CD4-positive, alpha-beta T cell (primary cell): ENCODE results near the gene ABCC3. TPM values are rescaled to one million over a fixed set of nuclear protein-coding genes. Genes with fewer than 3 reads are reported as not detected.

Experiments
- ATAC-seq: fragments of 200-7000 bp; cut with Tn5 transposase; one replicate; pipeline ENCODE4 v1.10.0; 2022; ENCODE audit warnings: mild to moderate bottlenecking; ENCODE audit not compliant: poor library complexity
- CTCF ChIA-PET: fragments of 350-600 bp; sonication (Branson Sonifier 250); formaldehyde crosslinking; loops from one replicate; lab custom pipeline; 2021; ENCODE audit warnings: antibody characterized with exemption, inconsistent platforms; lab: Charles Lee
- POLR2A ChIA-PET: fragments of 350-600 bp; sonication (Branson Sonifier 250); formaldehyde crosslinking; loops from one replicate; lab custom pipeline; 2021; ENCODE audit warnings: antibody characterized with exemption, inconsistent platforms; lab: Charles Lee
- DNase-seq, 14 experiments: peaks; one replicate each; pipeline ENCODE4 v3.0.0-alpha.2; 2013 to 2020; ENCODE audit warnings: mixed read lengths in 2 of 14
- H3K27ac ChIP-seq, 2 donors: one replicate each; pipeline versions ENCODE4 v1.5.1 to v1.7.0; 2013; ENCODE audit warnings: low read length in 2 of 2, low read depth in 1 of 2, mild to moderate bottlenecking in 1 of 2
- H3K27me3 ChIP-seq, 2 experiments: 1 replicate in 1 of 2; 2 replicates in 1 of 2; pipeline versions ENCODE4 v1.6.1 to v1.7.0; 2013; ENCODE audit warnings: low read length in 2 of 2, control low read depth in 1 of 2, mild to moderate bottlenecking in 1 of 2, moderate library complexity in 1 of 2; ENCODE audit not compliant: insufficient read depth in 2 of 2, control insufficient read depth in 1 of 2
- H3K36me3 ChIP-seq: one replicate; pipeline ENCODE4 v1.6.1; 2013; ENCODE audit warnings: low read length, control low read depth; ENCODE audit not compliant: insufficient read depth
- H3K4me1 ChIP-seq: one replicate; pipeline ENCODE4 v1.6.1; 2013; ENCODE audit warnings: low read length, control low read depth; ENCODE audit not compliant: insufficient read depth
- H3K4me3 ChIP-seq: one replicate; pipeline ENCODE4 v1.5.1; 2013; ENCODE audit warnings: mild to moderate bottlenecking, low read length, moderate library complexity
- H3K9me3 ChIP-seq, 2 experiments: 1 replicate in 1 of 2; 2 replicates in 1 of 2; pipeline versions ENCODE4 v1.6.1 to v1.7.0; 2013; ENCODE audit warnings: low read length in 2 of 2, mild to moderate bottlenecking in 2 of 2, control low read depth in 1 of 2, moderate library complexity in 1 of 2; ENCODE audit not compliant: control insufficient read depth in 1 of 2, insufficient read depth in 1 of 2
- H3K27ac Mint-ChIP-seq: one replicate; pipeline ENCODE4 v1.8.0; 2020; ENCODE audit warnings: mixed read lengths
- H3K27me3 Mint-ChIP-seq: one replicate; pipeline ENCODE4 v1.8.0; 2021; ENCODE audit warnings: mixed read lengths
- H3K36me3 Mint-ChIP-seq: one replicate; pipeline ENCODE4 v1.8.0; 2021; ENCODE audit warnings: low read depth, mixed read lengths
- H3K4me1 Mint-ChIP-seq: one replicate; pipeline ENCODE4 v1.8.0; 2021; ENCODE audit warnings: low read depth, mixed read lengths
- H3K4me3 Mint-ChIP-seq: one replicate; pipeline ENCODE4 v1.8.0; 2020; ENCODE audit warnings: mild to moderate bottlenecking, mixed read lengths
- H3K9me3 Mint-ChIP-seq: one replicate; pipeline ENCODE4 v1.8.0; 2020; ENCODE audit warnings: mixed read lengths
- CTCF ChIP-seq: fragments of 200-600 bp; IDR thresholded peaks from one replicate; pipeline ENCODE4 v1.8.0; 2022; ENCODE audit warnings: antibody characterized with exemption, mild to moderate bottlenecking
- intact Hi-C, 2 experiments: fragments of 100-400 bp; cut with DNase I in 1 of 2; cut with micrococcal nuclease in 1 of 2; formaldehyde crosslinking; loops; one replicate each; pipeline versions ENCODE4 v1.15.1 to v1.9.0; 2023 to 2025; cut with DNase I, micrococcal nuclease
- total RNA-seq, 174 experiments: library from RNA in 2 of 174; stranded (reverse) in 2 of 174; gene quantifications; one replicate each; pipeline ENCODE4 v1.2.3 and lab custom pipeline; 2021 to 2026

Gene ABCC3
- total RNA-seq, 2 experiments from 2014 or later, result 0.19 TPM; not detected in 1

- Mint-ChIP-seq H3K27me3 (no peaks in the 10 kb centered on the region), H3K9me3 (no peaks in the 10 kb centered on the region), H3K36me3 (no peaks in the 10 kb centered on the region), H3K4me1 (no peaks in the 10 kb centered on the region), H3K4me3 (no peak overlapping the region), H3K27ac (no peak overlapping the region)
- Histone ChIP-seq H3K4me3 (no peak overlapping the region), H3K36me3 (no peaks in the 10 kb centered on the region), H3K9me3 (no peaks in the 10 kb centered on the region), H3K27me3 (no peaks in the 10 kb centered on the region), H3K27ac (no peak overlapping the region), H3K4me1 (peaks cover 15% of the 10 kb centered on the region)
- intact Hi-C loops, result no loop called here
- CTCF ChIA-PET, result no interaction called here
- POLR2A ChIA-PET, result no interaction called here
- no peak for TF ChIP-seq CTCF
- ATAC-seq, result no peak
- peak in 3 of 14 experiments; percentile 21 to 59 (median 55) for DNase-seq
These were observed 27.2 kb downstream of the ABCC3 start for GRCh38 chr17:50661795-50662391.

GRCh38 chr17:50662632-50663225, 28.0 kb downstream of the ABCC3 start:
- H3K27me3 ChIP-seq, result no peaks in the 10 kb centered on the region
- no peaks in the 10 kb centered on the region for H3K36me3 ChIP-seq
- TF ChIP-seq CTCF, result no peak
- peaks cover 15% of the 10 kb centered on the region for H3K4me1 ChIP-seq
- no peak for DNase-seq
- no peak overlapping the region for H3K4me3 Mint-ChIP-seq
- H3K9me3 ChIP-seq, result no peaks in the 10 kb centered on the region
- CTCF ChIA-PET, result no interaction called here
- no peak overlapping the region for H3K4me3 ChIP-seq
- no peaks in the 10 kb centered on the region for H3K9me3 Mint-ChIP-seq
- POLR2A ChIA-PET, result no interaction called here
- H3K27ac ChIP-seq, result no peak overlapping the region
- no peak overlapping the region for H3K27ac Mint-ChIP-seq
- intact Hi-C loops, result no loop called here
- H3K4me1 Mint-ChIP-seq, result no peaks in the 10 kb centered on the region
- no peaks in the 10 kb centered on the region for H3K36me3 Mint-ChIP-seq
- no peak for ATAC-seq
- H3K27me3 Mint-ChIP-seq, result no peaks in the 10 kb centered on the region

GRCh38 chr17:50663812-50664374, 29.2 kb downstream of the ABCC3 start:
- ATAC-seq, result no peak
- Histone ChIP-seq H3K9me3 (no peaks in the 10 kb centered on the region), H3K4me3 (no peak overlapping the region), H3K27ac (no peak overlapping the region), H3K27me3 (no peaks in the 10 kb centered on the region), H3K4me1 (peaks cover 15% of the 10 kb centered on the region), H3K36me3 (no peaks in the 10 kb centered on the region)
- POLR2A ChIA-PET, result no interaction called here
- no peaks in the 10 kb centered on the region for H3K36me3 Mint-ChIP-seq
- H3K27me3 Mint-ChIP-seq, result no peaks in the 10 kb centered on the region
- intact Hi-C loops, result no loop called here
- no peaks in the 10 kb centered on the region for H3K4me1 Mint-ChIP-seq
- no peak for TF ChIP-seq CTCF
- DNase-seq, result no peak
- no peak overlapping the region for H3K27ac Mint-ChIP-seq
- no peak overlapping the region for H3K4me3 Mint-ChIP-seq
- no peaks in the 10 kb centered on the region for H3K9me3 Mint-ChIP-seq
- CTCF ChIA-PET, result no interaction called here
